A549 (cell line): ENCODE results near the gene CCL23. TPM values are rescaled to one million over a fixed set of nuclear protein-coding genes. Genes with fewer than 3 reads are reported as not detected.

Experiments
- ATAC-seq, 2 experiments: fragments of 200-7000 bp in 1 of 2; fragments of >200 bp in 1 of 2; cut with Nextera tagmentation in 1 of 2; cut with Tn5 transposase in 1 of 2; 3 replicates each; pipeline versions ENCODE4 v1.8.0 to v1.9.1; 2018 to 2020; ENCODE audit warnings: mild to moderate bottlenecking in 1 of 2, moderate library complexity in 1 of 2
- CTCF ChIA-PET: fragments of 300-600 bp; sonication (Branson Sonifier 250); formaldehyde crosslinking; extraction: SDS; loops from one replicate; lab custom pipeline; 2021; ENCODE audit warnings: antibody characterized with exemption, inconsistent platforms; lab: Yijun Ruan, JAX
- POLR2A ChIA-PET: fragments of 350-600 bp; formaldehyde crosslinking; extraction: SDS; loops from one replicate; lab custom pipeline; 2021; ENCODE audit warnings: antibody characterized with exemption, inconsistent platforms; lab: Yijun Ruan, JAX
- DNase-seq, 2 experiments: peaks; one replicate each; pipeline versions ENCODE4 v3.0.0 to v3.0.0-alpha.2; 2011 to 2016; ENCODE audit warnings: low read depth in 1 of 2, low spot score in 1 of 2
- FAIRE-seq: peaks from 2 replicates; lab custom pipeline; 2011; peaks lifted over from hg19 to GRCh38; lab: Jason Lieb, UNC
- H3K27ac ChIP-seq, 2 experiments: fragments of >200 bp; sonication (Bioruptor Twin); formaldehyde crosslinking; 3 replicates each; pipeline ENCODE4 v1.5.1; 2016 to 2017
- H3K4me1 ChIP-seq: fragments of >200 bp; sonication (Bioruptor Twin); formaldehyde crosslinking; 3 replicates; pipeline ENCODE4 v1.6.1; 2016
- H3K4me2 ChIP-seq: fragments of >200 bp; sonication (Bioruptor Twin); formaldehyde crosslinking; 3 replicates; pipeline ENCODE4 v1.6.1; 2016
- H3K4me3 ChIP-seq: fragments of >200 bp; sonication (Bioruptor Twin); formaldehyde crosslinking; 3 replicates; pipeline ENCODE4 v1.5.1; 2016
- H3K9me3 ChIP-seq: fragments of >200 bp; sonication (Bioruptor Twin); formaldehyde crosslinking; 3 replicates; pipeline ENCODE4 v1.6.1; 2016
- ATOH8 ChIP-seq: fragments of 250-450 bp; sonication (Bioruptor Pico); IDR thresholded peaks from 2 replicates; pipeline ENCODE4 v1.5.0; 2020; ENCODE audit warnings: low read depth, mild to moderate bottlenecking, moderate library complexity
- CBX8 ChIP-seq: fragments of 200-600 bp; sonication (generic); IDR thresholded peaks from 2 replicates; pipeline ENCODE4 v1.6.1; 2016
- CEBPB ChIP-seq, 2 experiments: fragments of >200 bp in 1 of 2; sonication (Bioruptor Twin) in 1 of 2; formaldehyde crosslinking in 1 of 2; IDR thresholded peaks; 2 replicates each; pipeline ENCODE4 v1.6.1; 2012 to 2016
- CHD2 ChIP-seq: fragments of 150-350 bp; IDR thresholded peaks from 2 replicates; pipeline ENCODE4 v1.6.1; 2014; ENCODE audit warnings: low read length; ENCODE audit not compliant: partially characterized antibody
- FOSL2 ChIP-seq, 2 experiments: fragments of 450-650 bp in 1 of 2; fragments of >200 bp in 1 of 2; sonication (Bioruptor Twin) in 1 of 2; formaldehyde crosslinking; IDR thresholded peaks; 2 replicates each; pipeline versions ENCODE4 v1.5.0 to v1.6.1; 2016 to 2020; ENCODE audit warnings: mild to moderate bottlenecking in 1 of 2, moderate library complexity in 1 of 2
- GATA3 ChIP-seq: IDR thresholded peaks from 2 replicates; pipeline ENCODE4 v1.6.1; 2012; ENCODE audit warnings: borderline replicate concordance
- HES2 ChIP-seq: fragments of >200 bp; sonication (Bioruptor Twin); formaldehyde crosslinking; IDR thresholded peaks from 2 replicates; pipeline ENCODE4 v1.6.1; 2016
- HMGXB4 ChIP-seq: fragments of 250-450 bp; sonication (Bioruptor Pico); IDR thresholded peaks from 2 replicates; pipeline ENCODE4 v1.5.0; 2021; ENCODE audit warnings: mild to moderate bottlenecking, moderate library complexity, borderline replicate concordance
- HOXA7 ChIP-seq: fragments of 250-450 bp; sonication (Bioruptor Pico); IDR thresholded peaks from 2 replicates; pipeline ENCODE4 v1.5.0; 2020; ENCODE audit warnings: mild to moderate bottlenecking, moderate library complexity
- HOXB13 ChIP-seq: fragments of 250-450 bp; sonication (Bioruptor Pico); IDR thresholded peaks from 2 replicates; pipeline ENCODE4 v1.5.0; 2020; ENCODE audit warnings: low read depth, mild to moderate bottlenecking, moderate library complexity
- HOXB5 ChIP-seq: fragments of 250-450 bp; sonication (Bioruptor Pico); IDR thresholded peaks from 2 replicates; pipeline ENCODE4 v1.5.0; 2020; ENCODE audit warnings: mild to moderate bottlenecking, moderate library complexity
- JUN ChIP-seq, 2 experiments: fragments of >200 bp; sonication (Bioruptor Twin); formaldehyde crosslinking; IDR thresholded peaks; 2 replicates in 1 of 2; 3 replicates in 1 of 2; pipeline ENCODE4 v1.6.1; 2016 to 2017
- JUNB ChIP-seq: fragments of >200 bp; sonication (Bioruptor Twin); formaldehyde crosslinking; IDR thresholded peaks from 2 replicates; pipeline ENCODE4 v1.6.1; 2016
- KDM1A ChIP-seq: fragments of 200-600 bp; sonication (generic); IDR thresholded peaks from 2 replicates; pipeline ENCODE4 v1.6.1; 2016; ENCODE audit warnings: low read depth, mild to moderate bottlenecking
- MAX ChIP-seq: IDR thresholded peaks from 2 replicates; pipeline ENCODE4 v1.6.1; 2012
- MYC ChIP-seq: IDR thresholded peaks from 2 replicates; pipeline ENCODE4 v1.6.1; 2012; ENCODE audit warnings: mild to moderate bottlenecking, inconsistent platforms, low read length, improper control_type of control experiment, borderline replicate concordance
- NFE2L2 ChIP-seq: fragments of 150-350 bp; conservative IDR thresholded peaks from 2 replicates; pipeline ENCODE4 v1.6.1; 2014; ENCODE audit warnings: low read length
- NPAS2 ChIP-seq: fragments of 250-450 bp; sonication (Bioruptor Pico); IDR thresholded peaks from 2 replicates; pipeline ENCODE4 v1.8.0; 2022; ENCODE audit warnings: mild to moderate bottlenecking, moderate library complexity, borderline replicate concordance
- NR3C1 ChIP-seq: fragments of >200 bp; sonication (Bioruptor Twin); formaldehyde crosslinking; IDR thresholded peaks from 3 replicates; pipeline ENCODE4 v1.6.1; 2017
- POLR2A ChIP-seq: IDR thresholded peaks from 2 replicates; pipeline ENCODE4 v1.6.1; 2012; ENCODE audit warnings: mild to moderate bottlenecking, low read length
- POLR2AphosphoS2 ChIP-seq: conservative IDR thresholded peaks from 2 replicates; pipeline ENCODE4 v1.6.1; 2012; ENCODE audit warnings: low read length, improper control_type of control experiment, inconsistent platforms
- RARB ChIP-seq: fragments of 250-450 bp; sonication (Bioruptor Pico); IDR thresholded peaks from 2 replicates; pipeline ENCODE4 v1.8.0; 2021; ENCODE audit warnings: mild to moderate bottlenecking, moderate library complexity
- RCOR1 ChIP-seq: fragments of 150-350 bp; IDR thresholded peaks from 2 replicates; pipeline ENCODE4 v1.6.1; 2014; ENCODE audit warnings: antibody characterized with exemption, low read length, low read depth
- RFX5 ChIP-seq: fragments of 450-650 bp; IDR thresholded peaks from 2 replicates; pipeline ENCODE4 v1.7.1; 2014; ENCODE audit warnings: antibody characterized with exemption, mild to moderate bottlenecking, moderate library complexity
- TFCP2L1 ChIP-seq: fragments of 250-450 bp; sonication (Bioruptor Pico); IDR thresholded peaks from 2 replicates; pipeline ENCODE4 v1.5.0; 2021; ENCODE audit warnings: mild to moderate bottlenecking
- ZC3H11A ChIP-seq: fragments of 450-650 bp; IDR thresholded peaks from 2 replicates; pipeline ENCODE4 v1.6.1; 2014; ENCODE audit warnings: antibody characterized with exemption, mild to moderate bottlenecking
- ZSCAN20 ChIP-seq: fragments of 250-450 bp; sonication (Bioruptor Pico); IDR thresholded peaks from 2 replicates; pipeline ENCODE4 v1.8.0; 2022; ENCODE audit warnings: mild to moderate bottlenecking, moderate library complexity
- WGBS: methylation state at CpG from one replicate; pipeline ENCODE4 v1.1.6; 2017; ENCODE audit errors: missing lambda C conversion rate; 5-methylcytosine and 5-hydroxymethylcytosine counted together
- polyA plus RNA-seq, 4 experiments: library from polyadenylated mRNA; depleted of rRNA in 3 of 4; stranded (reverse); fragments of >200 nt; fragmentation: RNase III in 1 of 4; extraction: RNeasy Plus Mini Kit Qiagen cat#74134 plus additional on column Dnase treatment in 1 of 4; gene quantifications; 2 replicates in 3 of 4; 3 replicates in 1 of 4; pipeline ENCODE4 v1.2.3, GENCODE V29; 2011 to 2017
- TF ChIP-seq, protein P1 (sequence below): fragments of 150-350 bp; IDR thresholded peaks from 2 replicates; pipeline ENCODE4 v1.6.1; 2014; ENCODE audit warnings: low read depth, mild to moderate bottlenecking, low read length
- TF ChIP-seq, protein P2 (sequence below): fragments of >200 bp; sonication (Bioruptor Twin); formaldehyde crosslinking; IDR thresholded peaks from 3 replicates; pipeline ENCODE4 v1.6.1; 2016

The CCL23 gene
- polyA plus RNA-seq, 2 of the 4 experiments (the other 2 are of a cell fraction), result not detected

GRCh38 chr17:36063786-36064541 lies 46.2 kb upstream of the CCL23 start, which contains the start of gene CCL18:
Gene CCL18, plus strand, starts transcription at chr17:36064272. Its CDS starts 71 bp downstream, at chr17:36064343.
- TF ChIP-seq CBX8 (no peak), HMGXB4 (no peak), JUNB (no peak), NR3C1 (no peak), RARB (no peak), NPAS2 (no peak), ZSCAN20 (CRISPR knock-in tag) (no peak), HES2 (no peak), MYC (no peak), FOSL2 (IDR thresholded peaks at IDR 0.05) (no peak), FOSL2 (CRISPR knock-in tag; IDR thresholded peaks at IDR 0.05) (no peak), KDM1A (no peak), ATOH8 (no peak), POLR2AphosphoS2 (no peak), POLR2A (no peak), HOXB5 (CRISPR knock-in tag) (no peak), ZC3H11A (no peak)
- no peak for DNase-seq
- Histone ChIP-seq H3K4me1 (no peaks in the 10 kb centered on the region), H3K27ac (no peak within 1 kb of the TSS), H3K4me2 (no peak within 1 kb of the TSS), H3K4me3 (no peak within 1 kb of the TSS), H3K9me3 (no peaks in the 10 kb centered on the region)
- no peak for FAIRE-seq
- POLR2A ChIA-PET, result no interaction called here
- ATAC-seq, result no peak
- WGBS, result 6% methylated on average over 5 of the region's 5 CpGs
- CTCF ChIA-PET, result interaction anchor here (0.7 to 5.2 kb wide), 3 partner anchors 9 to 85 kb away, joined by 3 to 22 read pairs (median 6); no protein-coding TSS in a partner anchor

DNA sequence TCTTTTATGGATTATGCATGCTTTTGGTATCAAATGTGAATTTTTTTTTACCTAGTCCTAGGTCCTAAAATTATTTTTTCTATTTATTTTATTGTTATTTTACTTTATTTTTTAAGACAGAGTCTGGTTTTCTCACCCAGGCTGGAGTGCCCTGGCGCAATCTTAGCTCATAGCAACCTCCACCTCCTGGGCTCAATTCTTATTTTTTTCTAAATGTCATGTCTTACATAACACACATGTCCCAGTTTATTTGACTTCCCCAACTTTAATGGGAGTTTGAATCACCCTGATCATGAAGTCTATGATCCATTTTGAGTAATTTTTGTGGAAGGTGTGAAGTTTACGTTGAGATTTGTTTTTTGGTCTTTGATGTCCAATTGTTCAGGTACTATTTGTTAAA lies 43.0 kb upstream of the CCL23 start:
- Histone ChIP-seq H3K4me1 (no peaks in the 10 kb centered on the region), H3K27ac (no peak overlapping the region), H3K4me2 (no peak overlapping the region), H3K4me3 (no peak overlapping the region), H3K9me3 (no peaks in the 10 kb centered on the region)
- POLR2A ChIA-PET, result no interaction called here
- TF ChIP-seq RCOR1, result no peak
- TF ChIP-seq HOXA7 (CRISPR knock-in tag), result no peak
- no peak for TF ChIP-seq NPAS2
- TF ChIP-seq CHD2, result no peak
- TF ChIP-seq CEBPB (IDR thresholded peaks at IDR 0.05), result no peak
- TF ChIP-seq MAX, result no peak
- no peak for TF ChIP-seq GATA3
- TF ChIP-seq TFCP2L1, result no peak
- TF ChIP-seq HMGXB4, result no peak
- TF ChIP-seq, protein P1, sequence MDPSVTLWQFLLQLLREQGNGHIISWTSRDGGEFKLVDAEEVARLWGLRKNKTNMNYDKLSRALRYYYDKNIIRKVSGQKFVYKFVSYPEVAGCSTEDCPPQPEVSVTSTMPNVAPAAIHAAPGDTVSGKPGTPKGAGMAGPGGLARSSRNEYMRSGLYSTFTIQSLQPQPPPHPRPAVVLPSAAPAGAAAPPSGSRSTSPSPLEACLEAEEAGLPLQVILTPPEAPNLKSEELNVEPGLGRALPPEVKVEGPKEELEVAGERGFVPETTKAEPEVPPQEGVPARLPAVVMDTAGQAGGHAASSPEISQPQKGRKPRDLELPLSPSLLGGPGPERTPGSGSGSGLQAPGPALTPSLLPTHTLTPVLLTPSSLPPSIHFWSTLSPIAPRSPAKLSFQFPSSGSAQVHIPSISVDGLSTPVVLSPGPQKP, result no peak
- TF ChIP-seq JUN (IDR thresholded peaks at IDR 0.05), result no peak
- no peak for TF ChIP-seq NR3C1
- no peak for TF ChIP-seq POLR2AphosphoS2
- no peak for TF ChIP-seq HOXB13
- no peak for TF ChIP-seq RFX5
- TF ChIP-seq, protein P2, sequence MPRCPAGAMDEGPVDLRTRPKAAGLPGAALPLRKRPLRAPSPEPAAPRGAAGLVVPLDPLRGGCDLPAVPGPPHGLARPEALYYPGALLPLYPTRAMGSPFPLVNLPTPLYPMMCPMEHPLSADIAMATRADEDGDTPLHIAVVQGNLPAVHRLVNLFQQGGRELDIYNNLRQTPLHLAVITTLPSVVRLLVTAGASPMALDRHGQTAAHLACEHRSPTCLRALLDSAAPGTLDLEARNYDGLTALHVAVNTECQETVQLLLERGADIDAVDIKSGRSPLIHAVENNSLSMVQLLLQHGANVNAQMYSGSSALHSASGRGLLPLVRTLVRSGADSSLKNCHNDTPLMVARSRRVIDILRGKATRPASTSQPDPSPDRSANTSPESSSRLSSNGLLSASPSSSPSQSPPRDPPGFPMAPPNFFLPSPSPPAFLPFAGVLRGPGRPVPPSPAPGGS, result no peak
- TF ChIP-seq CBX8, result no peak
- no peak for TF ChIP-seq NFE2L2
- 3% methylated on average over 2 of the region's 2 CpGs for WGBS
- FAIRE-seq, result no peak
- no peak for DNase-seq
- no peak for ATAC-seq
- CTCF ChIA-PET, result interaction anchor here (5.2 kb wide), 1 partner anchor 12 kb away, joined by 22 read pairs; no protein-coding TSS in a partner anchor
